ENCODE data around the gene GON7. TPM values are rescaled to one million over a fixed set of nuclear protein-coding genes. Genes with fewer than 3 reads are reported as not detected.
A peak's percentile ranks its signal among the peaks of the same experiment; 100 is the strongest.

Gene GON7
- total RNA-seq, 1 donor from 2014 or later: 24.6 TPM

DNA sequence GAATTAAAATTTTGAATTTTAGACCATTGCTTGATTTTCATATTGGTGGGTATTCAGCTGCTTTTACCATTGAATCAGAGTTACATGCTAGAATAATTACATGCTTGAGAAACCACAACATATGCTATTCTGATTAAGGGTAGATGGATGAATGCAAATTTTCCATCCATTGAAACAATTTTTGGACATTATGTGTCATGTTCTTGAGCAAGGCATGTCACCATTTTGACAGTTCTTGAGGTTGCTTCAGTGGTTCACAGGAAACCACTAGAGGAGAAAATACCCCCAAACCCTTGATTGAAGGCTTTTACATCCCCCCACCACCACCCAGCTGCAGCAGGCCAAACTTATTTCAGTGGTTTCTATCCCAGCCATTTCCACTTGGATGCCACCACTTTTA, 13.6 kb upstream of the GON7 start:
- no peak for DNase-seq (ENCODE audit: low spot score)
- no peak overlapping the region for H3K4me3 ChIP-seq
- H3K27ac Mint-ChIP-seq: no peak overlapping the region
- no peaks in the 10 kb centered on the region for H3K9me3 Mint-ChIP-seq
- TF ChIP-seq EZH2phosphoT487 (IDR thresholded peaks at IDR 0.05) (no peak), EZH2 (IDR thresholded peaks at IDR 0.05) (no peak)
- TF ChIP-seq, protein P1, sequence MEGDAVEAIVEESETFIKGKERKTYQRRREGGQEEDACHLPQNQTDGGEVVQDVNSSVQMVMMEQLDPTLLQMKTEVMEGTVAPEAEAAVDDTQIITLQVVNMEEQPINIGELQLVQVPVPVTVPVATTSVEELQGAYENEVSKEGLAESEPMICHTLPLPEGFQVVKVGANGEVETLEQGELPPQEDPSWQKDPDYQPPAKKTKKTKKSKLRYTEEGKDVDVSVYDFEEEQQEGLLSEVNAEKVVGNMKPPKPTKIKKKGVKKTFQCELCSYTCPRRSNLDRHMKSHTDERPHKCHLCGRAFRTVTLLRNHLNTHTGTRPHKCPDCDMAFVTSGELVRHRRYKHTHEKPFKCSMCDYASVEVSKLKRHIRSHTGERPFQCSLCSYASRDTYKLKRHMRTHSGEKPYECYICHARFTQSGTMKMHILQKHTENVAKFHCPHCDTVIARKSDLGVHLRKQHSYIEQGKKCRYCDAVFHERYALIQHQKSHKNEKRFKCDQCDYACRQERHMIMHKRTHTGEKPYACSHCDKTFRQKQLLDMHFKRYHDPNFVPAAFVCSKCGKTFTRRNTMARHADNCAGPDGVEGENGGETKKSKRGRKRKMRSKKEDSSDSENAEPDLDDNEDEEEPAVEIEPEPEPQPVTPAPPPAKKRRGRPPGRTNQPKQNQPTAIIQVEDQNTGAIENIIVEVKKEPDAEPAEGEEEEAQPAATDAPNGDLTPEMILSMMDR (IDR thresholded peaks at IDR 0.05): no peak
- H3K27me3 ChIP-seq: no peaks in the 10 kb centered on the region
- peaks cover 23% of the 10 kb centered on the region for H3K36me3 ChIP-seq
- no peak overlapping the region for H3K4me2 ChIP-seq
- H3K4me3 Mint-ChIP-seq: no peak overlapping the region
- no peaks in the 10 kb centered on the region for H3F3A ChIP-seq (ENCODE audit: low read depth)
- H4K20me1 ChIP-seq (ENCODE audit: low read depth): no peaks in the 10 kb centered on the region
- H3K4me1 ChIP-seq: no peaks in the 10 kb centered on the region
- no peaks in the 10 kb centered on the region for H3K9me3 ChIP-seq (ENCODE audit: low read depth)
- no peaks in the 10 kb centered on the region for H3K4me1 Mint-ChIP-seq
- H3K79me2 ChIP-seq (ENCODE audit: low read depth): no peaks in the 10 kb centered on the region
- no peak overlapping the region for H3K27ac ChIP-seq
- no peak overlapping the region for H3K9ac ChIP-seq
- peaks cover 34% of the 10 kb centered on the region for H3K36me3 Mint-ChIP-seq
- no peak overlapping the region for H2AFZ ChIP-seq (replicated peaks)
- no peaks in the 10 kb centered on the region for H3K27me3 Mint-ChIP-seq (ENCODE audit: insufficient read depth, low read depth)

DNA sequence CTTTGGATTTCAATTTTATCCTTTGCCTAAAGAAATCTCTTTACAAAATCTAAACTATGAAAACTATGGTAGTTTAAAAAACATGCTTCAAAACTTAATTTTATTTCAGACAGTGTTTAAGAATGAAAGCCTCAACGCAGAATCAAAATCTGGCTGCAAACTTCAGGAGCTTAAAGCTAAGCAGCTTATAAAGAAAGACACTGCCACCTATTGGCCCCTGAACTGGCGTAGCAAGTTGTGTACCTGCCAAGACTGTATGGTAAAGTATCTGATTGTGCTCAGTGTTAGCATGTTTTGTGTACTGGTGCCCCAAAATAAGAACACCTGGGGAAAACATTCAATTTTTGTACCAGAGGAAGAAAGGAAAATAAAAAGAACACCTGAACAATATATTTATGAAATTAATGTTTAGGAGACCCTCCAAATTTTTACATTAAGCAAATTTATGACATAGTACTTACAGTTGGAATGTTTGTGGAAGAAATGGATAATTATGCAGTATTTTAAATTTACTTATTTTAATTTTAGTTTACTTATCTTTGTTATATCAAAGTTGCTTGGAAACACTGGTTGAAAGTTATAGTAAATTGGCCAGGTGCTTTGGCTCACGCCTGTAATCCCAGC, 12.3 kb upstream of the GON7 start:
- peak; percentile 76 for DNase-seq (ENCODE audit: low spot score)
- Histone ChIP-seq H4K20me1 (ENCODE audit: low read depth) (no peaks in the 10 kb centered on the region), H3F3A (ENCODE audit: low read depth) (no peaks in the 10 kb centered on the region), H3K4me2 (no peak overlapping the region), H3K27me3 (no peaks in the 10 kb centered on the region), H3K4me3 (no peak overlapping the region), H3K79me2 (ENCODE audit: low read depth) (no peaks in the 10 kb centered on the region), H3K4me1 (no peaks in the 10 kb centered on the region), H3K9me3 (ENCODE audit: low read depth) (no peaks in the 10 kb centered on the region), H2AFZ (replicated peaks) (no peak overlapping the region), H3K36me3 (peaks cover 30% of the 10 kb centered on the region), H3K27ac (no peak overlapping the region), H3K9ac (no peak overlapping the region)
- Mint-ChIP-seq H3K4me3 (no peak overlapping the region), H3K36me3 (peaks cover 32% of the 10 kb centered on the region), H3K27me3 (ENCODE audit: insufficient read depth, low read depth) (no peaks in the 10 kb centered on the region), H3K4me1 (no peaks in the 10 kb centered on the region), H3K27ac (no peak overlapping the region), H3K9me3 (no peaks in the 10 kb centered on the region)
- TF ChIP-seq EZH2 (IDR thresholded peaks at IDR 0.05): no peak
- TF ChIP-seq, protein P1 (IDR thresholded peaks at IDR 0.05): peak; percentile 71
- TF ChIP-seq EZH2phosphoT487 (IDR thresholded peaks at IDR 0.05): no peak

DNA sequence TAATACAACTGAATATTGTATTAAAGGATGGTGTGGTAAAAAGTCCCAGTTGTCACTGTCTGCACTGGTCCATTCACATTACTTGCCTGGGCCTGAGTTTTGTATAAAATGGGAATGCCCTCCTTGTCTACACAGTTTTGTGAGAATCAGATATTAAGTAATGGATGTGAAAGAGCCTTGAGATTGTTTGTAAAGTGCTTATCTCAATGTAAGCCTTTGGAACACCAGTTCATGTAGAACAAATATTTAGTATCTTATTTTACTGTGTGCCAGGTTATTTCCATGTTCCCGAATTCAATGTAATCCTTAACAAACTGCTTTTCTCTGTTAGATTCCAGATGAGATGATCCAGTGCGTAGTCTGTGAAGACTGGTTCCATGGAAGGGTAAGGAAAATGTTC, 7.7 kb upstream of the GON7 start:
- H3K36me3 ChIP-seq: peaks cover 18% of the 10 kb centered on the region
- Mint-ChIP-seq H3K27ac (no peak overlapping the region), H3K4me1 (peaks cover under 1% of the 10 kb centered on the region), H3K4me3 (no peak overlapping the region), H3K9me3 (no peaks in the 10 kb centered on the region), H3K36me3 (peaks cover 22% of the 10 kb centered on the region), H3K27me3 (ENCODE audit: insufficient read depth, low read depth) (no peaks in the 10 kb centered on the region)
- H3K27me3 ChIP-seq: no peaks in the 10 kb centered on the region
- peaks cover 11% of the 10 kb centered on the region for H3K79me2 ChIP-seq (ENCODE audit: low read depth)
- H3K4me2 ChIP-seq: no peak overlapping the region
- H3K9me3 ChIP-seq (ENCODE audit: low read depth): no peaks in the 10 kb centered on the region
- H4K20me1 ChIP-seq (ENCODE audit: low read depth): no peaks in the 10 kb centered on the region
- TF ChIP-seq, protein P1 (IDR thresholded peaks at IDR 0.05): no peak
- TF ChIP-seq EZH2phosphoT487 (IDR thresholded peaks at IDR 0.05): no peak
- TF ChIP-seq EZH2 (IDR thresholded peaks at IDR 0.05): no peak
- H2AFZ ChIP-seq (replicated peaks): no peak overlapping the region
- no peaks in the 10 kb centered on the region for H3F3A ChIP-seq (ENCODE audit: low read depth)
- no peaks in the 10 kb centered on the region for H3K4me1 ChIP-seq
- no peak for DNase-seq (ENCODE audit: low spot score)
- H3K9ac ChIP-seq: no peak overlapping the region
- no peak overlapping the region for H3K4me3 ChIP-seq
- H3K27ac ChIP-seq: no peak overlapping the region
